HL-60 (cell line): ENCODE measurements around the gene STK32B.

Experiments used
- CTCF ChIP-seq: IDR thresholded peaks from one replicate; pipeline ENCODE4 v1.5.1; 2011; ENCODE audit warnings: low read length, control low read depth, inconsistent platforms; ENCODE audit not compliant: insufficient read depth
- GABPA ChIP-seq: IDR thresholded peaks from 2 replicates; pipeline ENCODE4 v1.6.1; 2012; ENCODE audit warnings: low read depth
- POLR2AphosphoS5 ChIP-seq: IDR thresholded peaks from 2 replicates; pipeline ENCODE4 v1.6.1; 2012; ENCODE audit warnings: low read depth
- REST ChIP-seq: IDR thresholded peaks from 2 replicates; pipeline ENCODE4 v1.6.1; 2012; ENCODE audit warnings: low read depth; ENCODE audit not compliant: insufficient replicate concordance
- SPI1 ChIP-seq: IDR thresholded peaks from 2 replicates; pipeline ENCODE4 v1.6.1; 2012; ENCODE audit warnings: low read depth, mild to moderate bottlenecking, borderline replicate concordance

DNA sequence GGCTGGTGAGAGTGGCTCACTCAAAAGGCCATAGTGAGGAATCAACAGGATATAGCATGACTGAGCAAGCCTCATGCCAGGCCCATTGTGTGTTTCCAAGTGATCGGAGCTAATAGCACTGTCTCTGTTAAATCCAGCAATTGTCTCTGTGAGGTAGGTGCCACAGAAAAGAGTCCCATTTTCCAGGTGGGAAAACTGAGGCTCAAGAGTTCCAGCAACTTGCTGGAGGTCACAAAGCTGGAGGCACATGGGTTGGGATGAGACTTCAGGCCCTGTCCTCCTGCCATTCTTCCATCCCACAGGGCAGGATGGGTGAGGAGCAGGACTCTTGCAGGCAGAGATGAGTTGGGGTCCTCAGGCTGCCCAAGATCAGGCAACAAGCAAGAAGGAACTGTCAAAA lies 30.9 kb upstream of the STK32B start:
- TF ChIP-seq CTCF (no peak), REST (no peak), GABPA (no peak), POLR2AphosphoS5 (no peak), SPI1 (no peak)
